ENCODE measurements around the gene FAM20A.

Gene FAM20A

DNA sequence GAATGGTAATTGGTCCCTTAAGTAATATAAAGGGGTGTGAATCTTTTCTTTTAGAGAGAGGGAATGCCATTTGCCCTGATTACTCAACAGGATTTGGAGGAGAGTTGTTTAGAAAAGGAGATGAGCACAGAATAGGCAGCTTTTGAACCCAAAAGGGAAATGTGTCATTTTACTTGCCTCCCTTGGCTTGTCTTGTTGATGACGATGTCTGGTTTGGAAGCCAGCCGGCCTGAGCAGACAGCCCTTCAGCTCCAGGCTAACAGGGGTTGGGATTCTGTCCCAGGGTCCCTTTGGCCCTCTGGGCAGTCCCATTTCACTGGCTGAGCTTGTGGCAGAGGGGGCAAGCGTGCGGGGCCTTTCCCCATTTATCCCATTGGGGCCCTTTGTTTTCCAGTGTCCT lies 111.2 kb downstream of the FAM20A start:
- no peak for DNase-seq

All from stimulated activated CD4-positive, alpha-beta T cell treated with anti-CD3 and anti-CD28 coated beads, Interleukin-1b, Interleukin-23, amount 100 ng/mL, for 48 hours (primary cell).